NCI-H526 treated with DMSO at 0.1 percent for 48 hours (cell line): ENCODE measurements around the gene NDFIP1.
"Not testable (repeated sequence)": the region's sequence is repeated elsewhere in the genome, so short reads cannot be mapped to it uniquely, and the experiment has no call there.

Source experiments
- DNase-seq: peaks from one replicate; lab custom pipeline; 2025; lab: John Stamatoyannopoulos, UW

The NDFIP1 gene

DNA sequence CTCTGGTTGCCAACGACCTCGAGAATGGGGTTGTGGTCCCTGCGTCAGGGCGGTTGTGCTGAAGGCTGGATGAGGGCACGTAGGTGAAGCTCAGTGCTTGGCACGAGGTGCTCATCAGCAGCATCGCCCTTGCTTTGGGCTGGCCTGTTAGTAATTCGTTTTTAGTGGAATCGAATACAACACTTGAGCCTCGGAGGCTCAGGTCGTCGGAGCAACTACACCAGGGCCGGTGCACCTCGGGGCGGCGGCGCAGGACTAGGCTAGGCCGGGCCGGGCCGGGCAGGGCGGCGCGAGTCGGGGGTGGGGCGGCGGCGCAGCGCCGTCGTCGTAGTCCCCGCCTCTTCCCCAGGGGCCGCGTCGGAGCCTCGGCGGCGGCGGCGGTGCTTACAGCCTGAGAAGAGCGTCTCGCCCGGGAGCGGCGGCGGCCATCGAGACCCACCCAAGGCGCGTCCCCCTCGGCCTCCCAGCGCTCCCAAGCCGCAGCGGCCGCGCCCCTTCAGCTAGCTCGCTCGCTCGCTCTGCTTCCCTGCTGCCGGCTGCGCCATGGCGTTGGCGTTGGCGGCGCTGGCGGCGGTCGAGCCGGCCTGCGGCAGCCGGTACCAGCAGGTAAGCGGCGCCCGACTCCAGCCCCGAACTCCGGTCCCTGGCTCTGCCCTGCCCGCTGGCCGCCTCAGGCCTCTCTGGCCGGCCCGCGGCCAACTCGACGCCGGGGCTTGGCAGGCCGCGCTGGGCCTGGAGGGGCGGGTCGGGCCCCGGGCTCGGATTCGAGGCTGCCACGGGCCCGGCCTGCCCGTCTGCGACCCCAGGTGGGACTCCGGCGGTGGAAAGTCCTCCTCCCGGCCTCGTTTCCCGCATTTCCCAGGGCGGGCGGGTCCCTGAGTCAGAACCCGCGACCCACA lies at the start of gene NDFIP1:
Gene NDFIP1 (plus strand): TSS at position 348 of the 899 bp plus-strand sequence. CDS start 196 bp downstream, at position 544.
- peak; percentile 59 for DNase-seq

DNA sequence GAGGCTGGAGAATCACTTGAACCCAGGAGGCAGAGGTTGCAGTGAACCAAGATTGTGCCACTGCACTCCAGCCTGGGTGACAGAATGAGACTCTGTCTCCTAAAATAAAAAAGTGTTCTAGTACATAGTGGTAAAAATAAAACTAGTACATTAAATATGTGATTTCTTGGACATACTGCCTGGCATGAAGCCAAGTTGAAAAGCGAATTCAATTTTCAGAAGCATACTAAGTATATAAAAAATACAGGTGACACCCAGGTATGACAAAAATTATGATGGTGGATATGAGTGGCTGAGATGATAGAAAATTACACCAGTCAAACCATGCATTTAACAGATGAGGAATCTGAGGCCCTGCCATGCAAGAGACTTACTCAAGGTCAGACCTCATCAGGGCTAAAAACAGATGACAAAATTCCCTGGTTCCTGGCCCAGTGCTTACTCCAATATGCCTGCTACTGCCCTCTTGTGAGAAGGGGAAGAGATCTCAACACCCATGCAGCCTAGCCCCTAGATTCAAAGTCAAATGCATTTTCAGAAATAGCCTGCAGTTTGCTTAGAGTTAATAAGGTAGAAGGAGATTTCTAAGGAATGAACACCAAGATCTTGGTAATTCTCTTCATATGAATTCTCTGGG lies 49.2 kb upstream of the NDFIP1 start:
- DNase-seq = no peak

- no peak for DNase-seq
Observed at GRCh38 chr5:142063376-142063775, 45.2 kb upstream of the NDFIP1 start.

- no peak for DNase-seq
Observed at GRCh38 chr5:142063878-142064331, 44.7 kb upstream of the NDFIP1 start.

DNA sequence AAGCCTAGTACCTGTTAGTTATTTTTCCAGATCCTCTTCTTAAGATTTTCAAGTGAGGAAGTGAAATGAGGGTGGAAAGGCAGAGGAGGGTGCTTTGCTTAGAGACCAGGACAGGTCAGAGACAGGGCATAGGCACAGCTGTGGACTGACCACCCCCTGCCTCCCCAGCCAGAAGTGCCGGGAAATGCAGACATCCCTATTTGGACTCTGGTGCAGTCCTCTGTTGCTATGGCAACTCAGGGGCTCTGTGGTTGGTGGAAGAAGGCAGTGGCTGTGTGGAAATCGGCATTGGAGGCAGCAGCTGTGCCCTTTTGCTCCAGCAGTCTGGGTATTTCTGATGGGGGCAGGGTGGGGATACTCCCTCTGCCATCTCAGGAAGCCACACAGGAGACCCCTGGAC lies 43.3 kb upstream of the NDFIP1 start:
- no peak for DNase-seq

DNA sequence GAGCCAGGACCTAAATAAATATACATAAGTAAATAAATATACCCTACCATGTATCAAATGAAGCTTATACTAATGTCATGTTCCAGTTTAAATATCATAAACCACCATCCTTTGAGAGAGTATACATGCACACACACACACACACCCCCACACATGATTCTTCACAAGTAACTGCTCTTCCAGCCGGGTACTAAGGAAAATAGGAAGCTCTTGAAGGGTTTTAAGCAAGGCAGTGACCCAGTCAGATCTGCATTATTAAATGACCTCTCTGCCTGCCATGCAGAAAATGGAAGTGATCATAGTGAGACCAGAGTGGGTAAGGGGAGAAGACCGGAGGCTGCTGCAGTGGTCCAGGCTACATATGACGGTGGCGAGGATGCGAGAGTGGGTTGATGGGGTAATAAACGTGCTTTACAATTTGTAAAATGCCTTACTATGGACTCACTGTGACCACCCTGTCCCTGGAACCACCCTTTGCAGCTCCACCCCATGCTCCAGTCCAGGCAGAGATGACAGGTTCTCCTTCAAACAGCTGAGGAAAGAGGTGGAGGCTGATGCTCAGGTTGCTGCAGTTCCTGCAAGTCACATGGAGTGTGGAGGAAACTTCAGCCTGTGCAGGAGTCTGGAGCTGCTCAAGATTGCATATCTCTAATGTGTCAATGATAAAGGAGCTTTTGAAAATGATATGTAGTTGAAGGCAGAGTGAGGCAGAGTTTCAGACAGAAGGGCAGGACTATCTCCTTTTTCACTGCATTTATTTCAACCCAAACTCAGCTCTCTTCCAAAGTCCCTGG lies 38.8 kb upstream of the NDFIP1 start:
- DNase-seq = no peak

DNA sequence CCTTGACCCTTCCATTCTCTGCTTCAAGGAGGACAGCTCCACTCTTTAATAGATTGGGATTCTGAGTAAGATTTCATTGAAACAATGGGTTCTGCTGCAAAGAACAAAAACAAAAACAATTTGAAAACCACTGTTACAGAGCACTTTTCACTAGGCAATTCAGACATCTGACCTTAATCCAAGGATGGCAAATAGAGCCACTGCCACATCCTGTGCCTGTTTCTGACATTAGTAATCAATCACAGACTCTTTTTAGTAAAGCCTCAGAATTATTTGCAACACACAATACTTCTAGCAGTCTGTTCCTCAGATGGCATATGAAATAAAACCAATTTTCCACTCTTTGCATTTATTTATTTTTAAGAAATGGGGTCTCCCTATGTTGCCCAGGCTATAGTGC lies 37.8 kb upstream of the NDFIP1 start:
- no peak for DNase-seq

- no peak for DNase-seq
Observed at GRCh38 chr5:142072488-142072887, 36.1 kb upstream of the NDFIP1 start.

DNA sequence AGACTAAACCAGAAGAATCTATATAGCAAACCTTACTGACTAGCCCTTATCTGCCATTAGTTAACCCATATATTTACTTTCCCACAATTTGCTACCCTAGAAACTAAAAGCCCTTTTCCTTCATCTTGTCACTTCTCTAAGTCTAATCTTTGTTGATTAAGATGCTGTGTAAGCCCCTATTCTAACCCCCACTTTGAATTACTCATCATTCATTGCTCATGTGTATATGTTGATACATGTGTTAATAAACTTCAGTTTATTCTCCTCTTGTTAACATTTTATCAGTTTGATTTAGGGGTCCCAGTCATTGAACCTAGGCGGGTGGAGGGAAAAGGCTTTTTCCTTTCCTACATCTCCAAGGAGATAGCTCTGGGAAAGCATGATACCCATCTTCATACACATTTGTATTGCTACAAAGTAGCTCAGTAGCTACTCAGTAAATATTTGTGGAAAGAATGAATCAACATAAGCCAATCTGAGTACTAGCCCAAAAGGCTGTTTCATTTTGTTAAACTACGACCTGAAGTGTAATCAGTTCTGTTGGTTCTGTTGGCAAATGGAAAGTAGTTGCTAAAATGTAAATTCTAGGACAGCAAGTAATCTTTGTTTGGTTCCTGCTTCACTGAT lies 35.1 kb upstream of the NDFIP1 start:
- DNase-seq = no peak

DNA sequence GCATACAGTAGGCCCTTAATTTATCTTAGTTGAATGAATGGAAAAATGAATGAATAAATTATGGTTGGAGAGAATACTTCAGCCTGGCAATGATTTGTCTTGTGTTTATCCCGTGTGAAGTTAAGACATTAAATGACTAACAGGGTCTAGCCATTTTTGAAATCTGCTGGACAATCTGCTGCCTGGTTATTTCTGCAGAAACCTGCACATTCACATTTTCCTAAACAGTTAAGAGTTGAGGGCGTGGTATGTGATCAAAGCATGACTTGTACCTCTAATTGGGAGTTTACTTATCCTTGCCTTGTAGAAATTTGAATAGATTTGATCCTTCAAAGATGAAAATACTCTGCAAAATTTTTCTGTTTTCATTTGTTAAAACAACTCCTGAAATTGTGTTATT lies 34.6 kb upstream of the NDFIP1 start:
- no peak for DNase-seq

DNA sequence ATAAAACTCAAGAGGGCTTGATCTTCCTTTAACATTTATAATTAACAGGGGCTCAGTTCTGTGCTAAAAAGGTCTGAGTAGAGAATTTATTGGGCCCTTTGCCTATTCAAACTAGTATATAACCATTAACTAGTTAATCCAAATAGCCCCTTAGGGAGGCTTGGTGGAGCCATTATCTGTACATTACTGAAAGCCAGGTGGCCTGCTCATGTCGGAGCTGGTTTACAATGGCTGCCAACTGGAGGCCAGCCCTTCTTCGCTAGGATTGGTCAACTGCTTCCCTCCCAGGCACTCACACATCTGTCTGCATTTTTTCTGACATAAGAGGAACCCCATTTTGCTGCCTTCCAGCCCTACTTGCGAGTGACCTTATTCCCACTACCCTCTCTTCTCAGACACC lies 30.4 kb upstream of the NDFIP1 start:
- DNase-seq = no peak

DNA sequence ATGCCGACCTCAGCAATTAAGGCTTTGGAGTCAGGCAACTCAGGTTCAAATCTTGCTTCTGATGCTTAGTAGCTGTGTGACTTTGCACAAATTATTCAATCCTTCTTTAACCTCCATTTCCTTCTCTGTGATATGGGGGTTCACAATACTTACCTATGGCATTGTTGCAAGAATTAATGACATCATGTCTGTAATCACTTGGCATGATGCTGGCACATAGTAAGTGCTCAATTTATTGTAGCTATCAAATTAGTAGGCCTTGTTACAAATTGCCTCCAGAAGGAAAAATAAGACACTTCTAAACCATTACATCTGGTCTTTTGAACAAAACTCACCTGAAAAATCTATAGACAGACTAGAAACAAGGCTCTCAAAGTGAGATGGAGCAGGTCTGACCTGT lies 29.9 kb upstream of the NDFIP1 start:
- DNase-seq = no peak

GRCh38 chr5:142079306-142079721 lies 29.3 kb upstream of the NDFIP1 start:
- DNase-seq = no peak

DNA sequence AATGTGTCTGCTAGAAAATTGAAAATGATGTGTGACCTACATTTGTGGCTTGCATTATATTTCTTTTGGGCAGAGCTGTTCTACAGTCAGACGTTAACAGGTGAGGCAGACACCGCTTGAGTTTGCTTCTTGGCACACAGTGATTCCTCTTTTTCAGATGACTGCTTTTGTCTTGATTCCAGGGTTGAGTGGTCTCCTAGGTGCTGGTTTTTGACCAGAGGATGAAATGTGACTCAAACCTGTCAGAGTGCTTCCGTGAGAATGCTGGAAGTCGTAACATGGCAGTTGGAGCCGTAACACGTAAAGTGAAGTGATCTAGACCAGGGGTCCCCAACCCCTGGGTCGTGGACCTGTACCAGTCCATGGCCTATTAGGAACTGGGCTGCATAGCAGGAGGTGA lies 28.3 kb upstream of the NDFIP1 start:
- no peak for DNase-seq

DNA sequence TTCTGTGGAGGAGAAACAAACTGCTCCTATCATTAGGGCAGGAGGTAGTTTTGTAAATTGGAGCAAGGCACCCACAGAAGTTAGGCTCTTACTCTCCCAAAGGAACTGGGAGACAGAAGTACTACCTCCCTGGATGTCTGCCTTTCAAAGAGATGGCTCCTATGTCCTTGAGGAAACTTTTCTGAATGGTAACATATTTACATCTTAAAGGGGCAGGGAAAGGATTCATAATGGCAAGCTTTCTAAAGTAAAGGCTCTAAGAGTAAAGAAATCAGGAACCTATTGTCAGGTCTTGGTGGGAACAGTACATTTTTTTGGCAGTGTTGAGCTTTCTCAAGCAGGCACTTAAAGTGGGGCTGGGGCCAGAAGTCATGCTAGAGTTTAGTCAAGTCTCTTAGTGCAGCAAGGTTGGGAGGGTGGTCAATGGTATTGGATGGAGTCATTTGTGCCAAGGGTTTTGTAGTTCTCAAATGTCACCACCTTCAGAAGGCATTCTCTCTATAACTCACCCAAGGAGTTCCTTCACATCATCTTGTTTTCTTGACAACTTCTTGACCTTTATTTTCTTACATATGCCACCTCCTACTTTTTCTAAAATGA lies 26.3 kb upstream of the NDFIP1 start:
- no peak for DNase-seq

DNA sequence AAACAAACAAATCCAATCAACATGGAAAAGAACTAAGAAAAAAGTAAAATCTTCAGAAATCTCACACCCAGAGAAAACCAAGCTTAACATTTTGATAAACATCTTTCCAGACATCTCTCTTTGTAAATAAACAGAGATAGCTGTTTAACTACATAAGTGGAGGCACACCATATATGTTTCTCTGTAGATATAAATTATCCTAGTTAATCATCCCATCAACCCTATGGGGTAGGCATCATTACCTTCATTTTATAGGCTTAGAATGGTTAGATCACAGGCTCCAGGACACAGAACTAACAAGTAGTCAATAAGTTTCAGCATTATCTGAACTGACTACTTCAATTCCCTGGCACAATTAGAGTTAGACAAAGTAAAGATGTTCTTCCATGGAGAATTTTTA lies 22.4 kb upstream of the NDFIP1 start:
- no peak for DNase-seq

GRCh38 chr5:142086679-142087078 lies 21.9 kb upstream of the NDFIP1 start:
- no peak for DNase-seq

GRCh38 chr5:142087920-142088679 lies 20.5 kb upstream of the NDFIP1 start:
- DNase-seq = no peak

GRCh38 chr5:142088855-142089479 lies 19.6 kb upstream of the NDFIP1 start:
- not testable (repeated sequence) for DNase-seq

- no peak for DNase-seq
Observed at GRCh38 chr5:142091012-142091411, 17.6 kb upstream of the NDFIP1 start.
